NCI-H1417 treated with DMSO at 0.1 percent for 48 hours (cell line): ENCODE results near the gene DNAJC18.

Experiments used
- DNase-seq: peaks from one replicate; lab custom pipeline; 2025; lab: John Stamatoyannopoulos, UW

DNAJC18 gene

GRCh38 chr5:139368613-139369012, 70.7 kb downstream of the DNAJC18 start:
- DNase-seq, result no peak

- no peak for DNase-seq
These were observed 74.9 kb downstream of the DNAJC18 start for GRCh38 chr5:139364466-139364865.

- DNase-seq, result no peak
These were observed 75.4 kb downstream of the DNAJC18 start for GRCh38 chr5:139363937-139364336.

GRCh38 chr5:139361835-139362429, 77.4 kb downstream of the DNAJC18 start:
- no peak for DNase-seq

GRCh38 chr5:139360384-139360783, 78.9 kb downstream of the DNAJC18 start:
- no peak for DNase-seq
